Hepatocyte (in vitro differentiated cells): ENCODE measurements around the gene ZNF500. TPM values are rescaled to one million over a fixed set of nuclear protein-coding genes. Genes with fewer than 3 reads are reported as not detected.

Experiments
- DNase-seq: peaks from one replicate; pipeline ENCODE4 v3.0.0-alpha.2; 2016; ENCODE audit warnings: low spot score
- H2AFZ ChIP-seq: fragments of 200-600 bp; sonication (generic); 2 replicates; pipeline ENCODE4 v1.6.0; 2016; ENCODE audit warnings: antibody characterized with exemption, mild to moderate bottlenecking
- H3K27ac ChIP-seq: fragments of 200-600 bp; sonication (generic); 2 replicates; pipeline ENCODE4 v1.5.1; 2016; ENCODE audit warnings: mild to moderate bottlenecking
- H3K27me3 ChIP-seq: fragments of 200-600 bp; sonication (generic); 2 replicates; pipeline ENCODE4 v1.6.1; 2016
- H3K36me3 ChIP-seq: fragments of 200-600 bp; sonication (generic); replicated peaks from 2 replicates; pipeline ENCODE4 v1.5.1; 2016; ENCODE audit warnings: low read depth; ENCODE audit not compliant: insufficient read depth
- H3K4me1 ChIP-seq: fragments of 200-600 bp; sonication (generic); 2 replicates; pipeline ENCODE4 v1.5.1; 2016; ENCODE audit warnings: mild to moderate bottlenecking, moderate library complexity; ENCODE audit not compliant: insufficient read depth
- H3K4me2 ChIP-seq: fragments of 200-600 bp; sonication (generic); 2 replicates; pipeline ENCODE4 v1.6.0; 2016
- H3K4me3 ChIP-seq: fragments of 200-600 bp; sonication (generic); 2 replicates; pipeline ENCODE4 v1.5.1; 2016; ENCODE audit warnings: mild to moderate bottlenecking
- H3K79me2 ChIP-seq: fragments of 200-600 bp; sonication (generic); 2 replicates; pipeline ENCODE4 v1.6.0; 2017; ENCODE audit warnings: mild to moderate bottlenecking
- H3K9me2 ChIP-seq: fragments of 200-600 bp; sonication (generic); replicated peaks from 2 replicates; pipeline ENCODE4 v1.6.0; 2017; ENCODE audit warnings: mild to moderate bottlenecking; ENCODE audit not compliant: insufficient read depth
- H3K9me3 ChIP-seq: fragments of 200-600 bp; sonication (generic); 2 replicates; pipeline ENCODE4 v1.5.1; 2016; ENCODE audit warnings: low read depth, mild to moderate bottlenecking
- H4K20me1 ChIP-seq: fragments of 200-600 bp; sonication (generic); 2 replicates; pipeline ENCODE4 v1.6.0; 2016; ENCODE audit warnings: mild to moderate bottlenecking; ENCODE audit not compliant: insufficient read depth, poor library complexity, severe bottlenecking
- EZH2 ChIP-seq: fragments of 200-600 bp; sonication (generic); IDR thresholded peaks from 2 replicates; pipeline ENCODE4 v1.6.1; 2016; ENCODE audit warnings: antibody characterized with exemption, mild to moderate bottlenecking, borderline replicate concordance
- EZH2phosphoT487 ChIP-seq: fragments of 200-600 bp; sonication (generic); IDR thresholded peaks from one replicate; pipeline ENCODE4 v1.6.1; 2018; ENCODE audit warnings: antibody characterized with exemption, mild to moderate bottlenecking, low read depth, moderate library complexity; ENCODE audit not compliant: unreplicated experiment, severe bottlenecking
- WGBS: methylation state at CpG from one replicate; pipeline ENCODE4 v1.1.6; 2016; ENCODE audit warnings: low lambda C conversion rate; ENCODE audit errors: missing lambda C conversion rate; 5-methylcytosine and 5-hydroxymethylcytosine counted together
- polyA plus RNA-seq: library from polyadenylated mRNA; unstranded; fragments of >200 nt; fragmentation: Nextera tagmentation; extraction: Ambion mirVana; gene quantifications from 2 replicates; pipeline ENCODE4 v1.2.1, GENCODE V29; 2016
- total RNA-seq: library from RNA; depleted of rRNA; stranded (reverse); fragments of >200 nt; gene quantifications from 2 replicates; pipeline ENCODE4 v1.2.3, GENCODE V29; 2014
- TF ChIP-seq, protein P1 (sequence below): fragments of 200-600 bp; sonication (generic); IDR thresholded peaks from 2 replicates; pipeline ENCODE4 v1.5.1; 2016; ENCODE audit warnings: antibody characterized with exemption, mild to moderate bottlenecking; ENCODE audit not compliant: poor library complexity

The ZNF500 gene
- total and polyA plus RNA-seq, 2 experiments from 2014 or later, result 10.4 to 10.6 TPM

- DNase-seq, result no peak
- Histone ChIP-seq H3K36me3 (no peaks in the 10 kb centered on the region), H4K20me1 (no peaks in the 10 kb centered on the region), H3K9me3 (no peaks in the 10 kb centered on the region), H3K4me3 (no peak overlapping the region), H2AFZ (no peak overlapping the region), H3K9me2 (no peaks in the 10 kb centered on the region), H3K27me3 (no peaks in the 10 kb centered on the region), H3K79me2 (peaks cover 31% of the 10 kb centered on the region), H3K27ac (no peak overlapping the region), H3K4me2 (no peak overlapping the region), H3K4me1 (no peaks in the 10 kb centered on the region)
- WGBS, result 94% methylated on average over 7 of the region's 7 CpGs
- TF ChIP-seq EZH2 (no peak), EZH2phosphoT487 (no peak)
- TF ChIP-seq, protein P1, sequence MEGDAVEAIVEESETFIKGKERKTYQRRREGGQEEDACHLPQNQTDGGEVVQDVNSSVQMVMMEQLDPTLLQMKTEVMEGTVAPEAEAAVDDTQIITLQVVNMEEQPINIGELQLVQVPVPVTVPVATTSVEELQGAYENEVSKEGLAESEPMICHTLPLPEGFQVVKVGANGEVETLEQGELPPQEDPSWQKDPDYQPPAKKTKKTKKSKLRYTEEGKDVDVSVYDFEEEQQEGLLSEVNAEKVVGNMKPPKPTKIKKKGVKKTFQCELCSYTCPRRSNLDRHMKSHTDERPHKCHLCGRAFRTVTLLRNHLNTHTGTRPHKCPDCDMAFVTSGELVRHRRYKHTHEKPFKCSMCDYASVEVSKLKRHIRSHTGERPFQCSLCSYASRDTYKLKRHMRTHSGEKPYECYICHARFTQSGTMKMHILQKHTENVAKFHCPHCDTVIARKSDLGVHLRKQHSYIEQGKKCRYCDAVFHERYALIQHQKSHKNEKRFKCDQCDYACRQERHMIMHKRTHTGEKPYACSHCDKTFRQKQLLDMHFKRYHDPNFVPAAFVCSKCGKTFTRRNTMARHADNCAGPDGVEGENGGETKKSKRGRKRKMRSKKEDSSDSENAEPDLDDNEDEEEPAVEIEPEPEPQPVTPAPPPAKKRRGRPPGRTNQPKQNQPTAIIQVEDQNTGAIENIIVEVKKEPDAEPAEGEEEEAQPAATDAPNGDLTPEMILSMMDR, result no peak
These were observed 3.2 kb downstream of the ZNF500 start for GRCh38 chr16:4763791-4764190.

GRCh38 chr16:4762205-4762604 is 4.8 kb downstream of the ZNF500 start:
- H3K9me3 ChIP-seq, result no peaks in the 10 kb centered on the region
- no peak overlapping the region for H2AFZ ChIP-seq
- H3K4me3 ChIP-seq, result no peak overlapping the region
- H3K27me3 ChIP-seq, result no peaks in the 10 kb centered on the region
- TF ChIP-seq, protein P1, result no peak
- no peak for TF ChIP-seq EZH2
- TF ChIP-seq EZH2phosphoT487, result no peak
- H3K4me1 ChIP-seq, result no peaks in the 10 kb centered on the region
- H3K9me2 ChIP-seq, result no peaks in the 10 kb centered on the region
- H3K4me2 ChIP-seq, result no peak overlapping the region
- H3K36me3 ChIP-seq, result no peaks in the 10 kb centered on the region
- DNase-seq, result no peak
- H4K20me1 ChIP-seq, result no peaks in the 10 kb centered on the region
- H3K79me2 ChIP-seq, result peaks cover 31% of the 10 kb centered on the region
- no peak overlapping the region for H3K27ac ChIP-seq
- over 99% methylated on average over 9 of the region's 9 CpGs for WGBS

DNA sequence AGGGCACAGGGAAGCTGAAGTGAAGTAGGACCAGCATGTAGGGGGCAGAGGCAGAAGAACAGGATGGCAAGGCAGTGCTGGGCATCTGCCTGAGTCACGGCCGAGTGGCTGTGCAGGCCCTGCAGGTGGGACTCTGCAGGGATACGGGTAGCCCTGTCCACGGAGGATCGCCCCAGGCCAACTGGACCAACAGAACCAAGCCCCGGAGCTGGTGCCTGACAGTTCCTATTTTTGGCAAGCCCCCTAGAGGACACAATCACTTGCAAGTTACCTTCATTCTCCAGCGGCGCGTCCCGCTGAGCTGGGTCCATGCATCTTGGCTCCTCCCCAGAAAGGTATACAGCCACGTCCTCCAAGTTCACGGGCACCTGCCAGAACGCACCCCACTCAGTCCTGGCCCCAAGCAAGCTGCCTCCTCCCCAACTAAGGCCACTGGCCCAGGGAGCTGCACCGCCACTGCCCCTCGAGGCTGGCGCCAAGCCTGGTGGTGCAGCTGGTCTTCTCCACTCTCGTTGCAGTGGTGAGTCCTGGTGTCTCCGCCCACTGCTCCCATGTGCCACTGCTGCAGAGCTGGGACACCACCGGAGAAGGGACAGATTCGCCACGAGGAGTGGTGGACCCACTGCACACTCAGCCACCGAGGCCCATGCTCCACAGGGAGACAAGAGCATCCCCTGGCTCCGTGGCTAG is 6.6 kb downstream of the ZNF500 start:
- Histone ChIP-seq H3K4me3 (no peak overlapping the region), H3K27me3 (no peaks in the 10 kb centered on the region), H3K79me2 (peaks cover 18% of the 10 kb centered on the region), H2AFZ (no peak overlapping the region), H3K4me1 (no peaks in the 10 kb centered on the region), H4K20me1 (no peaks in the 10 kb centered on the region), H3K9me3 (no peaks in the 10 kb centered on the region), H3K9me2 (no peaks in the 10 kb centered on the region), H3K36me3 (peaks cover 4% of the 10 kb centered on the region), H3K4me2 (no peak overlapping the region), H3K27ac (no peak overlapping the region)
- TF ChIP-seq EZH2 (no peak), EZH2phosphoT487 (no peak)
- TF ChIP-seq, protein P1, result no peak
- 95% methylated on average over 20 of the region's 23 CpGs for whole genome bisulfite sequencing
- no peak for DNase-seq
